Activated CD4-positive, alpha-beta memory T cell treated with anti-CD3 and anti-CD28 coated beads, Interleukin-2, amount 10 ng/mL, durations not matched to agents 7 days and 5 days (primary cell): ENCODE measurements around the gene PLEKHN1. TPM values are rescaled to one million over a fixed set of nuclear protein-coding genes. Genes with fewer than 3 reads are reported as not detected.
"Not testable (repeated sequence)": the region's sequence is repeated elsewhere in the genome, so short reads cannot be mapped to it uniquely, and the experiment has no call there.

ENCODE experiments used
- CTCF ChIA-PET: fragments of 350-600 bp; sonication (Branson Sonifier 250); formaldehyde crosslinking; loops from one replicate; lab custom pipeline; 2021; ENCODE audit warnings: antibody characterized with exemption, inconsistent platforms; lab: Charles Lee
- POLR2A ChIA-PET: fragments of 350-600 bp; sonication (Branson Sonifier 250); formaldehyde crosslinking; loops from one replicate; lab custom pipeline; 2021; ENCODE audit warnings: antibody characterized with exemption; lab: Charles Lee
- DNase-seq: peaks from one replicate; pipeline ENCODE4 v3.0.0-alpha.2; 2020
- H3K27ac Mint-ChIP-seq: one replicate; pipeline ENCODE4 v1.8.0; 2021; ENCODE audit warnings: mild to moderate bottlenecking, mixed read lengths
- H3K27me3 Mint-ChIP-seq: one replicate; pipeline ENCODE4 v1.8.0; 2021; ENCODE audit warnings: mixed read lengths
- H3K36me3 Mint-ChIP-seq: one replicate; pipeline ENCODE4 v1.8.0; 2021; ENCODE audit warnings: low read depth, mixed read lengths
- H3K4me1 Mint-ChIP-seq: one replicate; pipeline ENCODE4 v1.8.0; 2021; ENCODE audit warnings: mixed read lengths
- H3K4me3 Mint-ChIP-seq: one replicate; pipeline ENCODE4 v1.8.0; 2021; ENCODE audit warnings: mild to moderate bottlenecking, mixed read lengths
- H3K9me3 Mint-ChIP-seq: one replicate; pipeline ENCODE4 v1.8.0; 2021; ENCODE audit warnings: mixed read lengths
- total RNA-seq, 2 experiments: library from RNA; stranded (reverse); gene quantifications; one replicate each; pipeline ENCODE4 v1.2.3, GENCODE V29; 2021

PLEKHN1 gene
- total RNA-seq, 2 experiments from 2014 or later: 7.6 to 8.2 TPM

GRCh38 chr1:980602-981395 lies 14.5 kb downstream of the PLEKHN1 start:
- DNase-seq: no peak
- POLR2A ChIA-PET: interaction anchor here (1.6 kb wide), 1 partner anchor 14 kb away, joined by 6 read pairs; no protein-coding TSS in a partner anchor

GRCh38 chr1:981491-981954 lies 15.2 kb downstream of the PLEKHN1 start:
- H3K4me1 Mint-ChIP-seq: peaks cover 4% of the 10 kb centered on the region
- ChIA-PET POLR2A (interaction anchor here (1.6 kb wide), 1 partner anchor 15 kb away, joined by 6 read pairs; no protein-coding TSS in a partner anchor), CTCF (interaction anchor here (0.8 to 2.2 kb wide), 5 partner anchors 13 to 83 kb away, joined by 3 to 6 read pairs (median 4); partner anchors contain the start of gene PLEKHN1)
- DNase-seq: no peak
- no peak overlapping the region for H3K4me3 Mint-ChIP-seq
- no peaks in the 10 kb centered on the region for H3K36me3 Mint-ChIP-seq
- no peak overlapping the region for H3K27ac Mint-ChIP-seq
- H3K9me3 Mint-ChIP-seq: no peaks in the 10 kb centered on the region
- H3K27me3 Mint-ChIP-seq: peaks cover 18% of the 10 kb centered on the region

More at GRCh38 chr1:980602-981395, 14.5 kb downstream of the PLEKHN1 start:
- Mint-ChIP-seq H3K4me1 (peaks cover 8% of the 10 kb centered on the region), H3K27me3 (peaks cover 15% of the 10 kb centered on the region), H3K9me3 (no peaks in the 10 kb centered on the region), H3K4me3 (no peak overlapping the region), H3K27ac (no peak overlapping the region), H3K36me3 (no peaks in the 10 kb centered on the region)
- CTCF ChIA-PET: interaction anchor here (0.8 to 1.4 kb wide), 3 partner anchors 74 to 84 kb away, joined by 3 to 4 read pairs (median 3); no protein-coding TSS in a partner anchor

GRCh38 chr1:981955-982558 lies 15.8 kb downstream of the PLEKHN1 start, which contains the start of gene PERM1:
PERM1 (minus strand) TSS chr1:982093; CDS start chr1:981029, 1,064 bp downstream.
- H3K4me3 Mint-ChIP-seq: no peak within 1 kb of the TSS
- no peaks in the 10 kb centered on the region for H3K9me3 Mint-ChIP-seq
- ChIA-PET CTCF (interaction anchor here (1.4 to 2.2 kb wide), 5 partner anchors 13 to 82 kb away, joined by 3 to 18 read pairs (median 5); partner anchors contain the start of gene PLEKHN1), POLR2A (no interaction called here)
- DNase-seq: no peak
- H3K27me3 Mint-ChIP-seq: peaks cover 19% of the 10 kb centered on the region
- peaks cover 4% of the 10 kb centered on the region for H3K4me1 Mint-ChIP-seq
- no peak within 1 kb of the TSS for H3K27ac Mint-ChIP-seq
- H3K36me3 Mint-ChIP-seq: no peaks in the 10 kb centered on the region

- Mint-ChIP-seq H3K36me3 (no peaks in the 10 kb centered on the region), H3K9me3 (no peaks in the 10 kb centered on the region), H3K27ac (no peak overlapping the region), H3K27me3 (peaks cover 19% of the 10 kb centered on the region), H3K4me3 (no peak overlapping the region), H3K4me1 (peaks cover 4% of the 10 kb centered on the region)
- ChIA-PET POLR2A (interaction anchor here (0.9 kb wide), 1 partner anchor 36 kb away, joined by 3 read pairs; no protein-coding TSS in a partner anchor), CTCF (interaction anchor here (1.0 to 2.2 kb wide), 7 partner anchors 12 to 139 kb away, joined by 3 to 18 read pairs (median 4); partner anchors contain the start of gene PLEKHN1)
- no peak for DNase-seq
Observed at GRCh38 chr1:982765-983436, 16.6 kb downstream of the PLEKHN1 start.

- Mint-ChIP-seq H3K27ac (no peak overlapping the region), H3K27me3 (peaks cover 28% of the 10 kb centered on the region), H3K4me1 (no peaks in the 10 kb centered on the region), H3K4me3 (no peak overlapping the region), H3K36me3 (peaks cover 4% of the 10 kb centered on the region), H3K9me3 (peaks cover 2% of the 10 kb centered on the region)
- DNase-seq: peak; percentile 67
- ChIA-PET POLR2A (no interaction called here), CTCF (interaction anchor here (0.8 to 2.7 kb wide), 18 partner anchors 9 to 308 kb away, joined by 3 to 19 read pairs (median 5); partner anchors contain the start of genes ISG15, NOC2L and PLEKHN1)
Observed at GRCh38 chr1:983798-984475, 17.7 kb downstream of the PLEKHN1 start.

GRCh38 chr1:984476-984814 lies 18.2 kb downstream of the PLEKHN1 start:
- CTCF ChIA-PET: interaction anchor here (0.8 to 2.7 kb wide), 12 partner anchors 9 to 307 kb away, joined by 3 to 19 read pairs (median 7); partner anchors contain the start of genes ISG15 and NOC2L
- Mint-ChIP-seq H3K27ac (no peak overlapping the region), H3K9me3 (peaks cover 2% of the 10 kb centered on the region), H3K27me3 (peaks cover 34% of the 10 kb centered on the region), H3K4me1 (no peaks in the 10 kb centered on the region), H3K36me3 (peaks cover 4% of the 10 kb centered on the region), H3K4me3 (no peak overlapping the region)
- DNase-seq: no peak
- POLR2A ChIA-PET: no interaction called here

- Mint-ChIP-seq H3K27me3 (peaks cover 38% of the 10 kb centered on the region), H3K36me3 (peaks cover 4% of the 10 kb centered on the region), H3K4me3 (no peak overlapping the region), H3K4me1 (no peaks in the 10 kb centered on the region), H3K9me3 (peaks cover 2% of the 10 kb centered on the region), H3K27ac (no peak overlapping the region)
- ChIA-PET CTCF (interaction anchor here (0.8 to 2.7 kb wide), 11 partner anchors 8 to 307 kb away, joined by 3 to 19 read pairs (median 7); partner anchors contain the start of genes ISG15 and NOC2L), POLR2A (no interaction called here)
- DNase-seq: no peak
Observed at GRCh38 chr1:985126-985525, 18.8 kb downstream of the PLEKHN1 start.

- DNase-seq, H3K27ac Mint-ChIP-seq, H3K36me3 Mint-ChIP-seq, H3K4me3 Mint-ChIP-seq, CTCF ChIA-PET, POLR2A ChIA-PET, H3K9me3 Mint-ChIP-seq: not testable (repeated sequence)
- Mint-ChIP-seq H3K27me3 (peaks cover 41% of the 10 kb centered on the region), H3K4me1 (peaks cover 14% of the 10 kb centered on the region)
Observed at GRCh38 chr1:988061-988460, 21.8 kb downstream of the PLEKHN1 start.

GRCh38 chr1:991275-991674 lies 25.0 kb downstream of the PLEKHN1 start:
- H3K27me3 Mint-ChIP-seq: peaks cover 42% of the 10 kb centered on the region
- CTCF ChIA-PET: interaction anchor here (0.8 kb wide), 1 partner anchor 15 kb away, joined by 3 read pairs; no protein-coding TSS in a partner anchor
- POLR2A ChIA-PET: interaction anchor here (1.3 kb wide), 1 partner anchor 22 kb away, joined by 4 read pairs; the partner anchor contains the start of gene ISG15
- DNase-seq, H3K36me3 Mint-ChIP-seq, H3K27ac Mint-ChIP-seq, H3K9me3 Mint-ChIP-seq, H3K4me3 Mint-ChIP-seq: not testable (repeated sequence)
- peaks cover 16% of the 10 kb centered on the region for H3K4me1 Mint-ChIP-seq

- peaks cover 8% of the 10 kb centered on the region for H3K36me3 Mint-ChIP-seq
- peaks cover 40% of the 10 kb centered on the region for H3K27me3 Mint-ChIP-seq
- no peak overlapping the region for H3K27ac Mint-ChIP-seq
- CTCF ChIA-PET: interaction anchor here (0.8 to 1.1 kb wide), 2 partner anchors 10 to 16 kb away, joined by 3 read pairs; no protein-coding TSS in a partner anchor
- H3K4me1 Mint-ChIP-seq: peaks cover 16% of the 10 kb centered on the region
- POLR2A ChIA-PET: interaction anchor here (1.3 kb wide), 1 partner anchor 21 kb away, joined by 4 read pairs; the partner anchor contains the start of gene ISG15
- peaks cover 9% of the 10 kb centered on the region for H3K9me3 Mint-ChIP-seq
- no peak for DNase-seq
- H3K4me3 Mint-ChIP-seq: no peak overlapping the region
Observed at GRCh38 chr1:991895-992294, 25.6 kb downstream of the PLEKHN1 start.

- H3K36me3 Mint-ChIP-seq: peaks cover 8% of the 10 kb centered on the region
- CTCF ChIA-PET: interaction anchor here (1.0 to 1.2 kb wide), 3 partner anchors 10 to 88 kb away, joined by 3 read pairs; no protein-coding TSS in a partner anchor
- H3K4me1 Mint-ChIP-seq: peaks cover 16% of the 10 kb centered on the region
- no peak overlapping the region for H3K27ac Mint-ChIP-seq
- DNase-seq: no peak
- peaks cover 44% of the 10 kb centered on the region for H3K27me3 Mint-ChIP-seq
- POLR2A ChIA-PET: interaction anchor here (1.3 kb wide), 1 partner anchor 21 kb away, joined by 4 read pairs; the partner anchor contains the start of gene ISG15
- H3K4me3 Mint-ChIP-seq: no peak overlapping the region
- peaks cover 9% of the 10 kb centered on the region for H3K9me3 Mint-ChIP-seq
Observed at GRCh38 chr1:992362-992761, 26.1 kb downstream of the PLEKHN1 start.
